Cardiac muscle cell (in vitro differentiated cells and primary cell): Measurements from ENCODE around the gene ABHD6. TPM values are rescaled to one million over a fixed set of nuclear protein-coding genes. Genes with fewer than 3 reads are reported as not detected.

Experiments
- DNase-seq, 2 donors: peaks; one replicate each; pipeline versions ENCODE4 v3.0.0 to v3.0.0-alpha.2; 2010 to 2017; ENCODE audit warnings: low read depth in 1 of 2, low spot score in 1 of 2
- H3K27ac ChIP-seq: fragments of 200-600 bp; sonication (generic); 2 replicates; pipeline ENCODE4 v1.5.1; 2016
- H3K27me3 ChIP-seq: fragments of 200-600 bp; sonication (generic); 2 replicates; pipeline ENCODE4 v1.6.0; 2016; ENCODE audit warnings: control low read depth
- H3K36me3 ChIP-seq: fragments of 200-600 bp; sonication (generic); 2 replicates; pipeline ENCODE4 v1.5.1; 2016; ENCODE audit warnings: control low read depth
- H3K4me1 ChIP-seq: fragments of 200-600 bp; sonication (generic); 2 replicates; pipeline ENCODE4 v1.8.1; 2017; ENCODE audit warnings: low read depth, mild to moderate bottlenecking, mixed run types
- H3K4me3 ChIP-seq: fragments of 200-600 bp; sonication (generic); 2 replicates; pipeline ENCODE4 v1.5.1; 2016; ENCODE audit warnings: mild to moderate bottlenecking
- H3K9me3 ChIP-seq: fragments of 200-600 bp; sonication (generic); 2 replicates; pipeline ENCODE4 v1.5.1; 2017; ENCODE audit warnings: low read depth, mild to moderate bottlenecking, control low read depth
- polyA plus RNA-seq: library from polyadenylated mRNA; unstranded; fragments of >200 nt; fragmentation: Nextera tagmentation; extraction: Ambion mirVana; gene quantifications from 2 replicates; pipeline ENCODE4 v1.2.1, GENCODE V29; 2016
- total RNA-seq: library from RNA; depleted of rRNA; stranded (reverse); fragments of >200 nt; gene quantifications from 2 replicates; pipeline ENCODE4 v1.2.3, GENCODE V29; 2016
- TF ChIP-seq, protein P1 (sequence below): IDR thresholded peaks from 2 replicates; pipeline ENCODE4 v1.5.1; 2012; ENCODE audit warnings: low read depth, mild to moderate bottlenecking, low read length

Gene ABHD6
- total and polyA plus RNA-seq, 2 experiments from 2014 or later: 12.9 to 31.4 TPM

GRCh38 chr3:58190882-58191281, 46.7 kb upstream of the ABHD6 start:
- TF ChIP-seq, protein P1, sequence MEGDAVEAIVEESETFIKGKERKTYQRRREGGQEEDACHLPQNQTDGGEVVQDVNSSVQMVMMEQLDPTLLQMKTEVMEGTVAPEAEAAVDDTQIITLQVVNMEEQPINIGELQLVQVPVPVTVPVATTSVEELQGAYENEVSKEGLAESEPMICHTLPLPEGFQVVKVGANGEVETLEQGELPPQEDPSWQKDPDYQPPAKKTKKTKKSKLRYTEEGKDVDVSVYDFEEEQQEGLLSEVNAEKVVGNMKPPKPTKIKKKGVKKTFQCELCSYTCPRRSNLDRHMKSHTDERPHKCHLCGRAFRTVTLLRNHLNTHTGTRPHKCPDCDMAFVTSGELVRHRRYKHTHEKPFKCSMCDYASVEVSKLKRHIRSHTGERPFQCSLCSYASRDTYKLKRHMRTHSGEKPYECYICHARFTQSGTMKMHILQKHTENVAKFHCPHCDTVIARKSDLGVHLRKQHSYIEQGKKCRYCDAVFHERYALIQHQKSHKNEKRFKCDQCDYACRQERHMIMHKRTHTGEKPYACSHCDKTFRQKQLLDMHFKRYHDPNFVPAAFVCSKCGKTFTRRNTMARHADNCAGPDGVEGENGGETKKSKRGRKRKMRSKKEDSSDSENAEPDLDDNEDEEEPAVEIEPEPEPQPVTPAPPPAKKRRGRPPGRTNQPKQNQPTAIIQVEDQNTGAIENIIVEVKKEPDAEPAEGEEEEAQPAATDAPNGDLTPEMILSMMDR: no peak
- no peaks in the 10 kb centered on the region for H3K36me3 ChIP-seq
- H3K9me3 ChIP-seq: no peaks in the 10 kb centered on the region
- H3K27me3 ChIP-seq: no peaks in the 10 kb centered on the region
- no peak for DNase-seq
- H3K4me1 ChIP-seq: peaks cover 31% of the 10 kb centered on the region
- no peak overlapping the region for H3K27ac ChIP-seq
- H3K4me3 ChIP-seq: no peak overlapping the region

DNA sequence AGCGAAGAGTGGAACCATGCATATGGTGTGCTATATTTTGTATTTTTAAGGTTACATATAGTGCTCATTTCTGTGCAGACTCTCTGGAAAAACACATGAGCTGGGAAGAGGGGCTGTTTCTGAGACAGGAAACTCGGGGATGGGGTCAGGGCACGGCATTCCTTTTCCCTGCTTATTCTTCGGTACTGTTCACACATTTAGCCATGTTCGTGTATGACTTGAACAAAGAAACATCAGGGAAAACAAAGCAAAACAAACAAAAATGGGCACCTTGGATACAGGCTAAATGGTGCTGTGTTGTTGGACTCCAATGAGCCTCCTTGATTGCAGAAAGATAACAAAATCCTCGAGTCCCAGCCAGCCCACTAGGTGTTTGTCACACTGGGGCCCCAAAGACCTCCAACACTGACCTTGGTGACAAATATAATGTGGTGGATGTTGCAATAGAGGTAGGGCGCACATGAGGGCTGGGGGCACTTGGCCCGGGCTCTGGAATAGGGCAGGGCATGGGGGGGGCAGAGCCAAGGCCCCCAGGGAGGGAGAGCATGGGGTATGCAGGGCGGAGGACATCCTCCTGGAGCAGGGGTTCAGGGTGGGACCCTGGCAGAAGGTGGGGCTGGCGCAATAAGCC, 46.1 kb upstream of the ABHD6 start:
- TF ChIP-seq, protein P1: no peak
- DNase-seq: no peak
- peaks cover 31% of the 10 kb centered on the region for H3K4me1 ChIP-seq
- H3K27ac ChIP-seq: no peak overlapping the region
- H3K27me3 ChIP-seq: no peaks in the 10 kb centered on the region
- no peaks in the 10 kb centered on the region for H3K36me3 ChIP-seq
- no peaks in the 10 kb centered on the region for H3K9me3 ChIP-seq
- no peak overlapping the region for H3K4me3 ChIP-seq

DNA sequence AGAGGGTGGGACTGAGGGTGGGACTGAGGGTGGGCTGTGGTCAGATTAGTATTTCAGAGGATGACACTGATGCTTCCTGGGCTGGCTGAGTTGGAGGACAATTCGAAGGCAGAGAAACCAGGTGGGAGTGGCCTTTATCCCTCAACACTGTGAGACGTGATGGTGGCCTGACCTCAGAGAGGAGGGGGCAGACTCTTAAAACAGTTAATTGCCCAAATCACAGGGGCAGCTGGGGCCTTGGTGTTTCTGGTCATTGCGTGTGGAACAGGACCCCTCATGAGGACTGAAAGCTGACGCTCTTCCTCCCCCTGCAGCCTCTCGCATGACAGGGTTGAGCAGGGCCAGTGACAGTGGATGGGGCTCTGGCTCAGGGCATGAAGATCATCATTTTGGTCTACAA, 45.5 kb upstream of the ABHD6 start:
- Histone ChIP-seq H3K27me3 (no peaks in the 10 kb centered on the region), H3K27ac (no peak overlapping the region), H3K36me3 (no peaks in the 10 kb centered on the region), H3K9me3 (no peaks in the 10 kb centered on the region), H3K4me3 (no peak overlapping the region), H3K4me1 (peaks cover 31% of the 10 kb centered on the region)
- TF ChIP-seq, protein P1: no peak
- no peak for DNase-seq

GRCh38 chr3:58193682-58194407, 43.7 kb upstream of the ABHD6 start:
- TF ChIP-seq, protein P1: no peak
- no peak for DNase-seq
- no peaks in the 10 kb centered on the region for H3K9me3 ChIP-seq
- H3K27me3 ChIP-seq: no peaks in the 10 kb centered on the region
- H3K4me3 ChIP-seq: no peak overlapping the region
- peaks cover 25% of the 10 kb centered on the region for H3K4me1 ChIP-seq
- H3K36me3 ChIP-seq: no peaks in the 10 kb centered on the region
- no peak overlapping the region for H3K27ac ChIP-seq

DNA sequence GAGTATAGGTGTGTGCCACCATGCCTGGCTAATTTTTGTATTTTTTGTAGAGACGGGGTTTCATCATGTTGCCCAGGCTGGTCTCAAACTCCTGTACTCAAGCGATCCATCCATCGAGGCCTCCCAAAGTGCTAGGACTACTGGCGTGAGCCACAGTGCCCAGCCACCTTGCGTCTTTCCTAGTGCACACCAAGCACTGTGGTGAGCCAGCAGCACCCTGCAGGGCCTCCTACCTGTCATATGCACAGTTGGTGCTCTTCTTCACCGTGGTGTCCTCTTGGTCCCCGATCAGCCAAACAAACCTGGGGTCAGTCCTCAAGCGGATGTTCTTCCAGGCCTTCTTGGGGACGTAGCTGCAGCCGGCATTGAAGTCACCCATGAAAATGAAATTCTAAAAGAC, 40.0 kb upstream of the ABHD6 start:
- no peaks in the 10 kb centered on the region for H3K27me3 ChIP-seq
- H3K36me3 ChIP-seq: no peaks in the 10 kb centered on the region
- TF ChIP-seq, protein P1: no peak
- DNase-seq: no peak
- no peak overlapping the region for H3K4me3 ChIP-seq
- H3K9me3 ChIP-seq: no peaks in the 10 kb centered on the region
- H3K27ac ChIP-seq: no peak overlapping the region
- H3K4me1 ChIP-seq: no peaks in the 10 kb centered on the region
